ENCODE data around the gene TSSK6. TPM values are rescaled to one million over a fixed set of nuclear protein-coding genes. Genes with fewer than 3 reads are reported as not detected.

Gene TSSK6
- total and polyA plus RNA-seq, 4 experiments from 2014 or later = 1.1 to 10.4 (median 5.8) TPM

DNA sequence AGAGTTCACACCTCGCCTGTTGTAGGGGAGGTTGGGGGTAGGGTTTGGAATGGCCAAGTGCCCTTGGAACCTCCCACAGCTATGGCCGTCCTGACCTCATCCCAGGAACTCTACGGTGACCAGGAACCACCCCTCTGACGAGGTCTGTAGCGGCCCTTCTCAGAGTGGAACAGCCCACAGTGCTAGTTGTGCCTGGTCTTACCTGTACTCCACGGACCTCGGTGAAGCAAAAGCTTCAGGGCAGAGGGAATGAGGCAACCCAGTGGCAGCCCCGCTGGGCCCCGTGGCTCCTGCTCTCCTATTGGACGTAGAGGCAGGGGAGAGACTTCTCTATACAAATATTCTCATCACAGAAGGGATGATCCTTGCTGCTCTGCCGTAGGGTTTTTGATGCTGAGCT is 7.1 kb downstream of the TSSK6 start:
- peak overlapping the region in 2 of 7 donors; percentile 18 to 50 for H3K27ac Mint-ChIP-seq
- POLR2A ChIA-PET (ENCODE audit: partially characterized antibody) = interaction anchor here (1.1 kb wide), 1 partner anchor 123 kb away, joined by 3 read pairs; no protein-coding TSS in a partner anchor

DNA sequence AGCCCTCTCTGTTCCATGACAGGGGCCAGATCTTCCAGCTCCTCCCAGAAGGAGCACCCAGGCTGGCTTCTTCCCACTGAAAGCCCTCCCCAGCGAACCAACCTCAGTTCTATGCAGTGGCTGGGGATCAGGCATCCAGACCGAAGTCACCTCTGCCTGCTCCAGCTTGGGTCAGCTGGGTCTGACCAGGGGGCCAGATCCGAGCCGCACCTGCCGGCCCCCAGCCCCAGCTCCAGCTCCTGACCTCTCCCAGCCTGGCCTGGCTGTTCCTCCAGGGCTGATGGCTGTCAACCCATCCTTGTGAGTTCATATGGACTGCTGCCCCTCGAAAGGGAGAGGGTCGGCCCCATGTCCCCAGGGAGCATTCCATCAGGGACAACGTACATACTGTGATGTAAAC is 8.0 kb downstream of the TSSK6 start:
- no peaks in the 10 kb centered on the region for H3K4me1 ChIP-seq (ENCODE audit: insufficient read depth, low read length)
- peaks cover 33 to 45% of the 10 kb centered on the region in 2 donors for H3K36me3 Mint-ChIP-seq
- no peaks in the 10 kb centered on the region for H3K27me3 ChIP-seq (ENCODE audit: insufficient read depth, low read length)
- POLR2A ChIA-PET (ENCODE audit: partially characterized antibody) = interaction anchor here (1.1 to 1.2 kb wide), 2 partner anchors 9 to 122 kb away, joined by 3 to 5 read pairs; partner anchors contain the start of genes NDUFA13 and TSSK6
- peaks cover 0 to 7% (median 0%) of the 10 kb centered on the region in 8 donors for H3K9me3 Mint-ChIP-seq
- no peak overlapping the region for H3K27ac ChIP-seq (ENCODE audit: low read depth, low read length)
- no peaks in the 10 kb centered on the region for H3K27me3 Mint-ChIP-seq
- H3K4me3 Mint-ChIP-seq = no peak overlapping the region
- no peak overlapping the region for H3K27ac Mint-ChIP-seq
- peaks cover 0 to 3% (median 0%) of the 10 kb centered on the region in 4 donors for H3K4me1 Mint-ChIP-seq
- no peak for DNase-seq
- intact Hi-C loops (cut with micrococcal nuclease) = no loop called here
- H3K36me3 ChIP-seq (ENCODE audit: insufficient read depth, low read length) = peaks cover 43% of the 10 kb centered on the region
- no peaks in the 10 kb centered on the region for H3K9me3 ChIP-seq (ENCODE audit: control insufficient read depth in 1 of 2, low read length in 2 of 2)
- CTCF ChIA-PET (ENCODE audit: partially characterized antibody) = no interaction called here
- no peak overlapping the region for H3K4me3 ChIP-seq (ENCODE audit: low read length in 2 of 2)

More for the DNA sequence above, 7.1 kb downstream of the TSSK6 start:
- intact Hi-C loops (cut with micrococcal nuclease) = no loop called here
- DNase-seq = no peak
- H3K4me1 ChIP-seq (ENCODE audit: insufficient read depth, low read length) = no peaks in the 10 kb centered on the region
- no peak overlapping the region for H3K4me3 Mint-ChIP-seq
- H3K4me3 ChIP-seq (ENCODE audit: low read length in 2 of 2) = no peak overlapping the region
- peaks cover 24 to 36% of the 10 kb centered on the region in 2 donors for H3K36me3 Mint-ChIP-seq
- H3K27me3 Mint-ChIP-seq = no peaks in the 10 kb centered on the region
- no peaks in the 10 kb centered on the region for H3K9me3 ChIP-seq (ENCODE audit: control insufficient read depth in 1 of 2, low read length in 2 of 2)
- no peaks in the 10 kb centered on the region for H3K27me3 ChIP-seq (ENCODE audit: insufficient read depth, low read length)
- CTCF ChIA-PET (ENCODE audit: partially characterized antibody) = interaction anchor here (0.6 kb wide), 1 partner anchor 18 kb away, joined by 3 read pairs; no protein-coding TSS in a partner anchor
- peaks cover 34% of the 10 kb centered on the region for H3K36me3 ChIP-seq (ENCODE audit: insufficient read depth, low read length)
- peaks cover 0 to 6% (median 0%) of the 10 kb centered on the region in 8 donors for H3K9me3 Mint-ChIP-seq
- peaks cover 0 to 3% (median 0%) of the 10 kb centered on the region in 4 donors for H3K4me1 Mint-ChIP-seq
- no peak overlapping the region for H3K27ac ChIP-seq (ENCODE audit: low read depth, low read length)

GRCh38 chr19:19506592-19506991 is 8.8 kb downstream of the TSSK6 start:
- CTCF ChIA-PET (ENCODE audit: partially characterized antibody) = no interaction called here
- Mint-ChIP-seq H3K27me3 (no peaks in the 10 kb centered on the region), H3K27ac (peak overlapping the region in 3 of 7 donors; percentile 57 to 74 (median 60)), H3K4me3 (no peak overlapping the region), H3K36me3 (peaks cover 34 to 53% of the 10 kb centered on the region in 2 donors), H3K9me3 (peaks cover 0 to 5% (median 0%) of the 10 kb centered on the region in 8 donors), H3K4me1 (no peaks in the 10 kb centered on the region)
- Histone ChIP-seq H3K27ac (ENCODE audit: low read depth, low read length) (no peak overlapping the region), H3K36me3 (ENCODE audit: insufficient read depth, low read length) (peaks cover 48% of the 10 kb centered on the region), H3K4me3 (ENCODE audit: low read length in 2 of 2) (no peak overlapping the region), H3K27me3 (ENCODE audit: insufficient read depth, low read length) (no peaks in the 10 kb centered on the region), H3K4me1 (ENCODE audit: insufficient read depth, low read length) (no peaks in the 10 kb centered on the region), H3K9me3 (ENCODE audit: control insufficient read depth in 1 of 2, low read length in 2 of 2) (no peaks in the 10 kb centered on the region)
- intact Hi-C loops (cut with micrococcal nuclease) = no loop called here
- POLR2A ChIA-PET (ENCODE audit: partially characterized antibody) = interaction anchor here (1.2 kb wide), 1 partner anchor 9 kb away, joined by 5 read pairs; the partner anchor contains the start of genes NDUFA13 and TSSK6
- DNase-seq = no peak

GRCh38 chr19:19505669-19506326 is 9.6 kb downstream of the TSSK6 start:
- POLR2A ChIA-PET (ENCODE audit: partially characterized antibody) = no interaction called here
- CTCF ChIA-PET (ENCODE audit: partially characterized antibody) = no interaction called here
- H3K27me3 Mint-ChIP-seq = no peaks in the 10 kb centered on the region
- peaks cover 0 to 5% (median 0%) of the 10 kb centered on the region in 8 donors for H3K9me3 Mint-ChIP-seq
- no peak for DNase-seq
- no peak overlapping the region for H3K4me3 ChIP-seq (ENCODE audit: low read length in 2 of 2)
- no peak overlapping the region for H3K27ac Mint-ChIP-seq
- no peaks in the 10 kb centered on the region for H3K9me3 ChIP-seq (ENCODE audit: control insufficient read depth in 1 of 2, low read length in 2 of 2)
- intact Hi-C loops (cut with micrococcal nuclease) = no loop called here
- no peak overlapping the region for H3K4me3 Mint-ChIP-seq
- peaks cover 56% of the 10 kb centered on the region for H3K36me3 ChIP-seq (ENCODE audit: insufficient read depth, low read length)
- no peaks in the 10 kb centered on the region for H3K4me1 Mint-ChIP-seq
- H3K27ac ChIP-seq (ENCODE audit: low read depth, low read length) = no peak overlapping the region
- no peaks in the 10 kb centered on the region for H3K27me3 ChIP-seq (ENCODE audit: insufficient read depth, low read length)
- no peaks in the 10 kb centered on the region for H3K4me1 ChIP-seq (ENCODE audit: insufficient read depth, low read length)
- H3K36me3 Mint-ChIP-seq = peaks cover 36 to 58% of the 10 kb centered on the region in 2 donors

DNA sequence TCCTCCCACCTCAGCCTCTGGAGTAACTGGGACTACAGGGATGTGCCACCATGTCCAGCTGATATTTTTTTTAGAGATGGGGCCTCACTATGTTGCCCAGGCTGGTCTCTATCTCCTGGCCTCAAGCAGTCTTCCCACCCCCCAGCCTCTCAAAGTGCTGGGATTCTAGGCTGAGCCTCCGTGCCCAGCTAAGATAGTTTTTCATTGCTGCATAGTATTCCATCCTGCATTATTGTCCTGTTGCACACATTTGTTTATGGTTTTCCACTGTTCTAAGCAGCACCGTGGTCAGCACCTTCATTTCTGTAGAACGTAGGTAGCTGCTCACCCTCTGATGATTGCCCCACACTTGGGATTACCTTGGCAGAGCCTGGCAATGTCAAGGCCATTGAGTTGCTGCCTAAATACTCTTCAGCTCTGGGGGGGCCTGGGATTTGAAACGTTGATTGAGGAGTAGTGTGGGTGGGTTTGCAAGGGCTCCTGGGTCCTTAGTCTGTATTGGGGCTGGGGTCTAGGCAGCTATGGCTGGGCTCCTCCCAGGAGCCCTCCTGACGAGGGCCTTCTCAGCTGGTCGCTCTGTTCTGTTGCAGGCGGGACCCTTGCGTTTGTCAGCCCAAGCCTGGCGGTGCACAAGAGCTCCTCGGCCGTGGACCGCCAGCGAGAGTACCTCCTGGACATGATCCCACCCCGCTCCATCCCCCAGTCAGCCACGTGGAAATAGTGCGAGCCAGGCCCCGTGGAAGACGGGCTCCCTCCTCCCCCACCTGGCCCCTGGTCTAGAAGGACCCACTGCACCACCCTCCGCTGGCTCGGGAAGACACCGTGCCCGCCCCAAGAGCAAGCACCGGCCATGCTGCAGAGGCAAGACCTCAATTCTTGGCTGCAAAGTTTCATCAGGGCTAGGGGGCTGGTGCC is 10.3 kb downstream of the TSSK6 start:
- H3K4me3 ChIP-seq (ENCODE audit: low read length in 2 of 2) = no peak overlapping the region
- ChIA-PET CTCF (ENCODE audit: partially characterized antibody) (no interaction called here), POLR2A (ENCODE audit: partially characterized antibody) (interaction anchor here (1.1 kb wide), 1 partner anchor 10 kb away, joined by 3 read pairs; the partner anchor contains the start of gene TSSK6)
- no peak overlapping the region for H3K27ac ChIP-seq (ENCODE audit: low read depth, low read length)
- H3K4me1 ChIP-seq (ENCODE audit: insufficient read depth, low read length) = no peaks in the 10 kb centered on the region
- no peaks in the 10 kb centered on the region for H3K4me1 Mint-ChIP-seq
- peaks cover 36 to 65% of the 10 kb centered on the region in 2 donors for H3K36me3 Mint-ChIP-seq
- no peaks in the 10 kb centered on the region for H3K27me3 ChIP-seq (ENCODE audit: insufficient read depth, low read length)
- intact Hi-C loops (cut with micrococcal nuclease) = no loop called here
- peaks cover 0 to 4% (median 0%) of the 10 kb centered on the region in 8 donors for H3K9me3 Mint-ChIP-seq
- H3K27ac Mint-ChIP-seq = peak overlapping the region in 2 of 7 donors; percentile 15 to 73
- no peaks in the 10 kb centered on the region for H3K9me3 ChIP-seq (ENCODE audit: control insufficient read depth in 1 of 2, low read length in 2 of 2)
- no peaks in the 10 kb centered on the region for H3K27me3 Mint-ChIP-seq
- DNase-seq = no peak
- H3K36me3 ChIP-seq (ENCODE audit: insufficient read depth, low read length) = peaks cover 64% of the 10 kb centered on the region
- H3K4me3 Mint-ChIP-seq = no peak overlapping the region

GRCh38 chr19:19502808-19503602 is 12.3 kb downstream of the TSSK6 start:
- no peak for DNase-seq
- intact Hi-C loops (cut with micrococcal nuclease) = no loop called here
- ChIA-PET CTCF (ENCODE audit: partially characterized antibody) (interaction anchor here (0.7 kb wide), 1 partner anchor 13 kb away, joined by 3 read pairs; no protein-coding TSS in a partner anchor), POLR2A (ENCODE audit: partially characterized antibody) (no interaction called here)
- Histone ChIP-seq H3K27ac (ENCODE audit: low read depth, low read length) (no peak overlapping the region), H3K4me3 (ENCODE audit: low read length in 2 of 2) (no peak overlapping the region), H3K36me3 (ENCODE audit: insufficient read depth, low read length) (peaks cover 84% of the 10 kb centered on the region), H3K4me1 (ENCODE audit: insufficient read depth, low read length) (no peaks in the 10 kb centered on the region), H3K9me3 (ENCODE audit: control insufficient read depth in 1 of 2, low read length in 2 of 2) (no peaks in the 10 kb centered on the region), H3K27me3 (ENCODE audit: insufficient read depth, low read length) (no peaks in the 10 kb centered on the region)
- Mint-ChIP-seq H3K36me3 (peaks cover 36 to 75% of the 10 kb centered on the region in 2 donors), H3K27ac (peak overlapping the region in 3 of 7 donors; percentile 3 to 94 (median 68)), H3K4me1 (no peaks in the 10 kb centered on the region), H3K9me3 (peaks cover 0 to 4% (median 0%) of the 10 kb centered on the region in 8 donors), H3K4me3 (no peak overlapping the region), H3K27me3 (no peaks in the 10 kb centered on the region)
